Mucosa of rectum (tissue), 2 donors: Measurements from ENCODE around the gene FCRL6.

Source experiments
- H3K27ac ChIP-seq, 2 donors: one replicate each; pipeline ENCODE4 v1.7.0; 2013; ENCODE audit warnings: inconsistent platforms in 2 of 2, low read depth in 2 of 2, low read length in 2 of 2
- H3K27me3 ChIP-seq, 2 donors: one replicate each; pipeline ENCODE4 v1.7.0; 2013; ENCODE audit warnings: low read length in 2 of 2; ENCODE audit not compliant: control insufficient read depth in 2 of 2, insufficient read depth in 2 of 2
- H3K36me3 ChIP-seq, 2 donors: one replicate each; pipeline ENCODE4 v1.7.0; 2013; ENCODE audit warnings: low read length in 2 of 2; ENCODE audit not compliant: control insufficient read depth in 2 of 2, insufficient read depth in 2 of 2
- H3K4me1 ChIP-seq, 2 donors: one replicate each; pipeline ENCODE4 v1.7.0; 2013; ENCODE audit warnings: low read length in 2 of 2, mild to moderate bottlenecking in 1 of 2; ENCODE audit not compliant: control insufficient read depth in 2 of 2, insufficient read depth in 2 of 2
- H3K4me3 ChIP-seq, 2 donors: one replicate each; pipeline ENCODE4 v1.7.0; 2013; ENCODE audit warnings: low read length in 2 of 2
- H3K9ac ChIP-seq, 2 donors: one replicate each; pipeline ENCODE4 v1.7.0; 2013; ENCODE audit warnings: low read length in 2 of 2, low read depth in 1 of 2, mild to moderate bottlenecking in 1 of 2
- H3K9me3 ChIP-seq, 2 donors: one replicate each; pipeline ENCODE4 v1.7.0; 2013; ENCODE audit warnings: low read length in 2 of 2; ENCODE audit not compliant: control insufficient read depth in 2 of 2
- donor health status: healthy.
- donor health status: Normal muscosa, but diverticular disease.

FCRL6 gene

GRCh38 chr1:159779403-159779851, 22.7 kb upstream of the FCRL6 start:
- Histone ChIP-seq H3K9me3 (no peaks in the 10 kb centered on the region), H3K9ac (no peak overlapping the region), H3K4me3 (no peak overlapping the region), H3K36me3 (no peaks in the 10 kb centered on the region), H3K27ac (no peak overlapping the region), H3K27me3 (no peaks in the 10 kb centered on the region), H3K4me1 (peaks cover 8 to 10% of the 10 kb centered on the region in 2 donors)

DNA sequence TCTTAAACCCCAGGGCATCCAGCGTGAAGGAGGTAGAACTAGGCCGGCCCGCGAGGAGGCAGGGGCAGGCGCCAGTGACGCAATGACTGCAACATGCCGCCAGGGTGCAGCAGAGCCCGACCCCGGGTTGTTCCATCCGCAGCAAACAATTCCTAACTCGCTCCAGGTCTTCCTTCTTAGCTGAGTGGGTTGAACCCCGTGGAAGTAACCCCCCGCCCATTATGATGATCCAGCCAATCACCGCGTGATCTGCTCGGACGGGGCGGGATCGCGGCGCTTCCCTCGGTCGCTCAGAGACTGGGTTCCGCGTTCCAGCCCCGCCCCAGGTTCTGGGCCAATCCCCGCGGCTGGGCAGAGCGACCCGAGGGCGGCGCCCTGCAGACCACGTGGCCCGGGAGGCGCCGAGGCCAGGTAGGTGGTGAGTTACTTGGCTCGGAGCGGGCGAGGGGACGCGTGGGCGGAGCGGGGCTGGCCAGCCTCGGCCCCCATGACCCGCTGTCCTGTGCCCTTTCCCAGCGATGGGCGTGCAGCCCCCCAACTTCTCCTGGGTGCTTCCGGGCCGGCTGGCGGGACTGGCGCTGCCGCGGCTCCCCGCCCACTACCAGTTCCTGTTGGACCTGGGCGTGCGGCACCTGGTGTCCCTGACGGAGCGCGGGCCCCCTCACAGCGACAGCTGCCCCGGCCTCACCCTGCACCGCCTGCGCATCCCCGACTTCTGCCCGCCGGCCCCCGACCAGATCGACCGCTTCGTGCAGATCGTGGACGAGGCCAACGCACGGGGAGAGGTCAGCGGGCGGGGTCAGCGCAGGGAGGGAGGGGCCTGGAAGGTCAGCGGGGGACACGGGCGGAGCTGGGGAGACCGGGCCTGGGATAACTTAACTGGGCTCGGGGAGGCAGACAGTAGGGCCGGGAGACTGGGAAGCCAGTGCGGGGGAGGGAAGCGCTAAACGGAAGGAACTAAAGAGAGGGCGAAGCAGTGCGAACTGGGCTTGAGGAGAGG, 21.3 kb upstream of the FCRL6 start, which contains the start of gene DUSP23:
Gene DUSP23 (plus strand): TSS at position 380 of the 1,000 bp plus-strand sequence. CDS start 139 bp downstream, at position 519.
- no peaks in the 10 kb centered on the region for H3K27me3 ChIP-seq
- peak within 1 kb of the TSS; percentile 77 to 83 for H3K27ac ChIP-seq
- peak within 1 kb of the TSS; percentile 34 to 63 for H3K9ac ChIP-seq
- H3K4me3 ChIP-seq: peak within 1 kb of the TSS; percentile 71 to 81
- no peaks in the 10 kb centered on the region for H3K36me3 ChIP-seq
- H3K9me3 ChIP-seq: no peaks in the 10 kb centered on the region
- peaks cover 8 to 10% of the 10 kb centered on the region in 2 donors for H3K4me1 ChIP-seq

- H3K9ac ChIP-seq: no peak overlapping the region
These were observed 20.2 kb upstream of the FCRL6 start for GRCh38 chr1:159781992-159782391.

GRCh38 chr1:159783724-159784123, 18.4 kb upstream of the FCRL6 start:
- no peaks in the 10 kb centered on the region for H3K27me3 ChIP-seq
- no peaks in the 10 kb centered on the region for H3K9me3 ChIP-seq
- peaks cover 8 to 10% of the 10 kb centered on the region in 2 donors for H3K4me1 ChIP-seq
- no peak overlapping the region for H3K27ac ChIP-seq
- no peaks in the 10 kb centered on the region for H3K36me3 ChIP-seq
- no peak overlapping the region for H3K9ac ChIP-seq
- no peak overlapping the region for H3K4me3 ChIP-seq

More at GRCh38 chr1:159781992-159782391, 20.2 kb upstream of the FCRL6 start:
- Histone ChIP-seq H3K4me1 (peaks cover 8 to 10% of the 10 kb centered on the region in 2 donors), H3K9me3 (no peaks in the 10 kb centered on the region), H3K4me3 (peak overlapping the region; percentile 71 to 81), H3K27me3 (no peaks in the 10 kb centered on the region), H3K36me3 (no peaks in the 10 kb centered on the region), H3K27ac (peak overlapping the region in 1 of 2 donors; percentile 83)

GRCh38 chr1:159786465-159786864, 15.7 kb upstream of the FCRL6 start:
- H3K36me3 ChIP-seq: no peaks in the 10 kb centered on the region
- H3K27me3 ChIP-seq: no peaks in the 10 kb centered on the region
- H3K4me3 ChIP-seq: no peak overlapping the region
- H3K9ac ChIP-seq: no peak overlapping the region
- H3K27ac ChIP-seq: no peak overlapping the region
- no peaks in the 10 kb centered on the region for H3K9me3 ChIP-seq
- peaks cover 5 to 6% of the 10 kb centered on the region in 2 donors for H3K4me1 ChIP-seq

- Histone ChIP-seq H3K27me3 (no peaks in the 10 kb centered on the region), H3K36me3 (no peaks in the 10 kb centered on the region), H3K9ac (no peak overlapping the region), H3K4me3 (no peak overlapping the region), H3K4me1 (peaks cover under 1 to 1% of the 10 kb centered on the region in 2 donors), H3K9me3 (no peaks in the 10 kb centered on the region), H3K27ac (no peak overlapping the region)
These were observed 15.2 kb upstream of the FCRL6 start for GRCh38 chr1:159786966-159787365.

DNA sequence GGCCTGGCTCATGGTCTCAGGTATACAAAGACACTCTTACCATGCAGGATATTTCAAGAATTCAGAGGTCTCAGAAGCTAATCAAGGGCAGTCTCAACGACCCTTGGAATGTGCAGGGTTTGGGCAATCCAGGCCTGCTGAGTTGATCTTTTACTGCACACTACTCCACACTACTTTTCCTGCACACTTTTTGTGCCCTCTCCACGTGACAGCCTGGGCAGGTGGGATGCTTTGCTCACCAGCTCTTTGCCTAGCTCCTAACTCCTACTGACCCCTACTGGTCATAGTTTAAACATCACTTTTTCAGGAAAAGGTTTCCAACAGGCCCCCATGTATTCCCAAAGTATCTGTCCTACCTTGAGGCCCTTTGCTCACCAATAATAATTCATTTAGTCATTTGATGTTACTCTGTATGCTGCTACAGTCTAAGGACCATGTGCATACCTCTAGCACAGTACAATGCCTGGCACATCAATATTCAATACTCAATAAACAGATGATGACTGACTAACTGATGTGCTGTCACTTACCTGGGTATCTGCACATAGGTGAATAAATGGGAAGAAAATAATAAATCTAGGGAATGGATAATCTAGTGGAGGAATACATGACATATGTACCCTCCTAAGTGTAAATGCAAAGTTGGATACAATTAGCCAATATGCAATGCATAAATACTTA, 11.8 kb upstream of the FCRL6 start:
- Histone ChIP-seq H3K4me1 (no peaks in the 10 kb centered on the region), H3K27ac (no peak overlapping the region), H3K36me3 (no peaks in the 10 kb centered on the region), H3K9ac (no peak overlapping the region), H3K9me3 (no peaks in the 10 kb centered on the region), H3K27me3 (peaks cover under 1 to 7% of the 10 kb centered on the region in 2 donors), H3K4me3 (no peak overlapping the region)

DNA sequence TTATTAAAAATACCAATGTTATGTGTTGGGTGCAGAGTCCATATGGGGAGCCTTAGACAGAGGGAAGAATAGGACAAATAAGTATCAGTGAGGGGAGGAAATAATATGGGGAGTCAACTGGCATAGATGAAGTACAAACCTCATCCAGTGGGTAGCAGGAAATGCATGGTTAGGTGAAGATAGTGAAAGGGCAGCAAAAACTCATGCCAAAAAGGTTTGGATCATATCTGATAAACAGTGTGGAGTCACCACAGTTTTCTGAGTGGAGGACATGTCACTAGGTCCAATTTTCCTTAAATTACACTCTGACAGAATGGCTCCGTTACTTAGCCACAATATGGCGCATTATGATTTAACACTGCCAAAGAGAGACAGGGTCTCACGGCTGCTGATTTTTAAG, 11.1 kb upstream of the FCRL6 start:
- Histone ChIP-seq H3K36me3 (no peaks in the 10 kb centered on the region), H3K4me1 (no peaks in the 10 kb centered on the region), H3K9me3 (no peaks in the 10 kb centered on the region), H3K27me3 (peaks cover 6 to 7% of the 10 kb centered on the region in 2 donors), H3K27ac (no peak overlapping the region), H3K9ac (no peak overlapping the region), H3K4me3 (no peak overlapping the region)

DNA sequence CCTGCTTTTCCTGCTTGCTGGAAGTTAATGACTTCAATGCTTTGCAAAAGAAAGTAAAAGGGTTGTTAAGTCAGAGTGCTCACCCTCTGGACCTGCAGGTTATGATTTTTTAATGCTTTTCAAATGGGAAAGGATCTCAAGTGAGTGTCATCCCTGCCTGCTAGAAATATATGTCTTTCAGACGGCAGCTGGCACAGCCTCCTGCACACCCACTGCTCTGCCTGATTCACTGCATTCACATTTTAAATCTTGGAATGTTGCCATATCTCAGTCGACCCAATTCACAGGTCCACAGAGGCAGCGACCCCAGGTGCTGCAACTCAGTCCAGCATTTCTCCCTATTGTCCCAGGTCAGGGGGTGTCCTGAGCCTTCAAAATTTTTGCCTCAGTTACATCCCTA, 10.7 kb upstream of the FCRL6 start:
- Histone ChIP-seq H3K9me3 (no peaks in the 10 kb centered on the region), H3K36me3 (no peaks in the 10 kb centered on the region), H3K4me1 (no peaks in the 10 kb centered on the region), H3K4me3 (no peak overlapping the region), H3K9ac (no peak overlapping the region), H3K27ac (no peak overlapping the region), H3K27me3 (peaks cover 6 to 7% of the 10 kb centered on the region in 2 donors)

- Histone ChIP-seq H3K27ac (no peak overlapping the region), H3K27me3 (peaks cover 7 to 9% of the 10 kb centered on the region in 2 donors), H3K4me1 (peaks cover 0 to 2% of the 10 kb centered on the region in 2 donors), H3K9me3 (no peaks in the 10 kb centered on the region), H3K9ac (no peak overlapping the region), H3K36me3 (no peaks in the 10 kb centered on the region), H3K4me3 (no peak overlapping the region)
These were observed 6.6 kb upstream of the FCRL6 start for GRCh38 chr1:159795534-159795933.
